Endothelial cell of umbilical vein (primary cell): ENCODE results near the gene MYT1. TPM values are rescaled to one million over a fixed set of nuclear protein-coding genes. Genes with fewer than 3 reads are reported as not detected.

Experiments used
- BruUV-seq: library from RNA; stranded (reverse); fragments of 400-500 nt; replicated peaks from 2 replicates; lab custom pipeline; 2021; lab: Mats Ljungman, UMichigan
- CTCF ChIA-PET: fragments of 300-600, 350-600 bp; sonication (Branson Sonifier 250); formaldehyde crosslinking; loops from one replicate; lab custom pipeline; 2021; ENCODE audit warnings: antibody characterized with exemption, inconsistent platforms; lab: Charles Lee
- POLR2A ChIA-PET: fragments of 300-600, 350-600 bp; sonication (Branson Sonifier 250); formaldehyde crosslinking; loops from one replicate; lab custom pipeline; 2021; ENCODE audit warnings: antibody characterized with exemption, inconsistent platforms; lab: Charles Lee
- DNase-seq: peaks from one replicate; pipeline ENCODE4 v3.0.0-alpha.2; 2011; ENCODE audit warnings: low read depth, low spot score
- FAIRE-seq: peaks from 2 replicates; lab custom pipeline; 2011; peaks lifted over from hg19 to GRCh38; lab: Jason Lieb, UNC
- H2AFZ ChIP-seq: 2 replicates; pipeline ENCODE4 v1.6.0; 2012; ENCODE audit warnings: low read depth, low read length, control low read depth, inconsistent platforms
- H3K27ac ChIP-seq: 2 replicates; pipeline ENCODE4 v1.5.1; 2011; ENCODE audit warnings: low read depth, mild to moderate bottlenecking, control low read depth, low read length, moderate library complexity; ENCODE audit not compliant: insufficient read depth
- H3K27me3 ChIP-seq, 2 experiments: 2 replicates each; pipeline versions ENCODE4 v1.6.0 to v1.6.1; 2011; ENCODE audit warnings: low read length in 2 of 2, mixed read lengths in 1 of 2; ENCODE audit not compliant: control insufficient read depth in 2 of 2, insufficient read depth in 2 of 2
- H3K36me3 ChIP-seq, 2 experiments: 2 replicates in 1 of 2; 3 replicates in 1 of 2; pipeline ENCODE4 v1.5.1; 2011; ENCODE audit warnings: low read length in 2 of 2, mild to moderate bottlenecking in 1 of 2, moderate library complexity in 1 of 2; ENCODE audit not compliant: control insufficient read depth in 2 of 2, insufficient read depth in 2 of 2; ENCODE audit errors: extremely low read depth in 1 of 2
- H3K4me1 ChIP-seq: 3 replicates; pipeline ENCODE4 v1.5.1; 2011; ENCODE audit warnings: mild to moderate bottlenecking, low read length; ENCODE audit not compliant: control insufficient read depth, insufficient read depth; ENCODE audit errors: extremely low read depth
- H3K4me2 ChIP-seq: 2 replicates; pipeline ENCODE4 v1.6.1; 2011; ENCODE audit warnings: low read length, control low read depth, mixed read lengths; ENCODE audit not compliant: insufficient read depth
- H3K4me3 ChIP-seq, 3 experiments: fragments of 200-600 bp in 1 of 3; sonication (generic), shearing (Covaris generic) in 1 of 3; replicated peaks in 1 of 3; 2 replicates each; pipeline ENCODE4 v1.5.1; 2011 to 2016; ENCODE audit warnings: control low read depth in 3 of 3, low read length in 3 of 3, mild to moderate bottlenecking in 2 of 3, inconsistent platforms in 1 of 3, low read depth in 1 of 3, moderate library complexity in 1 of 3; ENCODE audit not compliant: insufficient read depth in 1 of 3
- H3K79me2 ChIP-seq: 2 replicates; pipeline ENCODE4 v1.6.0; 2012; ENCODE audit warnings: low read length, inconsistent platforms; ENCODE audit not compliant: control insufficient read depth, insufficient read depth
- H3K9ac ChIP-seq: replicated peaks from 2 replicates; pipeline ENCODE3; 2011; ENCODE audit warnings: low read length, control low read depth; ENCODE audit not compliant: insufficient read depth; ENCODE audit errors: extremely low read depth
- H3K9me1 ChIP-seq: replicated peaks from 3 replicates; pipeline ENCODE4 v1.6.0; 2011; ENCODE audit warnings: mild to moderate bottlenecking, low read length; ENCODE audit not compliant: control insufficient read depth, insufficient read depth; ENCODE audit errors: extremely low read depth
- H3K9me3 ChIP-seq: replicated peaks from 2 replicates; pipeline ENCODE4 v1.5.1; 2012; ENCODE audit warnings: low read length, inconsistent platforms; ENCODE audit not compliant: control insufficient read depth, insufficient read depth
- H4K20me1 ChIP-seq: replicated peaks from 2 replicates; pipeline ENCODE3; 2011; ENCODE audit warnings: mild to moderate bottlenecking, low read length; ENCODE audit not compliant: control insufficient read depth, insufficient read depth; ENCODE audit errors: extremely low read depth
- CTCF ChIP-seq, 2 donors: IDR thresholded peaks; 1 replicate in 1 of 2; 2 replicates in 1 of 2; pipeline ENCODE4 v1.5.1; 2011; ENCODE audit warnings: low read length in 2 of 2, mild to moderate bottlenecking in 2 of 2, moderate library complexity in 2 of 2, control low read depth in 1 of 2, inconsistent platforms in 1 of 2, low read depth in 1 of 2; ENCODE audit not compliant: insufficient read depth in 1 of 2; ENCODE audit errors: extremely low read depth in 1 of 2
- EZH2 ChIP-seq: IDR thresholded peaks from 2 replicates; pipeline ENCODE4 v1.6.1; 2012; ENCODE audit warnings: borderline replicate concordance, low read depth, mild to moderate bottlenecking, moderate library complexity, low read length, inconsistent platforms; ENCODE audit not compliant: severe bottlenecking
- FOS ChIP-seq: IDR thresholded peaks from 2 replicates; pipeline ENCODE4 v1.6.1; 2011; ENCODE audit warnings: mild to moderate bottlenecking, low read length, moderate library complexity, borderline replicate concordance; ENCODE audit not compliant: insufficient read depth
- GATA2 ChIP-seq: IDR thresholded peaks from 2 replicates; pipeline ENCODE4 v1.7.0; 2011; ENCODE audit warnings: low read depth, mild to moderate bottlenecking, moderate library complexity, mixed read lengths, low read length; ENCODE audit not compliant: insufficient read length, insufficient read depth
- JUN ChIP-seq: IDR thresholded peaks from 2 replicates; pipeline ENCODE4 v1.6.1; 2011; ENCODE audit warnings: borderline replicate concordance, low read depth; ENCODE audit not compliant: insufficient read length, insufficient read depth
- MAX ChIP-seq: IDR thresholded peaks from 2 replicates; pipeline ENCODE4 v1.6.1; 2011; ENCODE audit not compliant: insufficient read depth, insufficient read length
- MYC ChIP-seq: IDR thresholded peaks from one replicate; pipeline ENCODE4 v1.6.1; 2011; ENCODE audit warnings: mild to moderate bottlenecking, low read depth, low read length
- POLR2A ChIP-seq: IDR thresholded peaks from 2 replicates; pipeline ENCODE4 v1.6.1; 2012; ENCODE audit warnings: low read depth, mild to moderate bottlenecking, control low read depth, low read length
- POLR2AphosphoS5 ChIP-seq: IDR thresholded peaks from 2 replicates; pipeline ENCODE4 v1.6.1; 2012; ENCODE audit warnings: low read depth, mild to moderate bottlenecking, control low read depth, low read length, moderate library complexity; ENCODE audit not compliant: insufficient read depth
- dilution Hi-C: fragments of 300-500 bp; cut with MboI; formaldehyde crosslinking; loops from one replicate; pipeline ENCODE4 v1.15.0; 2019; ENCODE audit warnings: low sequenced_read_pairs; ENCODE audit not compliant: extremely low pct_ligation_motif_present
- intact Hi-C: fragments of 100-400 bp; cut with micrococcal nuclease; formaldehyde crosslinking; loops from one replicate; pipeline ENCODE4 v1.10.0; 2022
- polyA plus RNA-seq, 4 experiments: library from polyadenylated mRNA; depleted of rRNA in 3 of 4; stranded (reverse) in 3 of 4; unstranded in 1 of 4; fragments of >200 nt; gene quantifications; 2 replicates each; pipeline versions ENCODE4 v1.2.1 to v1.2.3, GENCODE V29; 2011 to 2012; ENCODE audit warnings: missing spikeins in 1 of 4
- total RNA-seq: library from RNA; stranded (reverse); gene quantifications from 2 replicates; pipeline ENCODE4 v1.2.3, GENCODE V29; 2021

MYT1 gene
- total and polyA plus RNA-seq, 2 donors (not counting 3 experiments of a cell fraction or from before 2014, with no cell fraction given) = not detected

- ChIA-PET CTCF (no interaction called here), POLR2A (no interaction called here)
- Histone ChIP-seq H3K79me2 (no peaks in the 10 kb centered on the region), H3K27ac (no peak overlapping the region), H3K4me1 (no peaks in the 10 kb centered on the region), H3K9ac (no peak overlapping the region), H3K9me1 (no peaks in the 10 kb centered on the region), H3K9me3 (no peaks in the 10 kb centered on the region), H2AFZ (no peak overlapping the region), H3K27me3 (no peaks in the 10 kb centered on the region), H3K36me3 (no peaks in the 10 kb centered on the region), H3K4me2 (no peak overlapping the region), H4K20me1 (no peaks in the 10 kb centered on the region), H3K4me3 (no peak overlapping the region)
- dilution Hi-C loops = no loop called here
- BruUV-seq = no TSS peak
- TF ChIP-seq MYC = no peak
- TF ChIP-seq GATA2 = no peak
- TF ChIP-seq EZH2 = no peak
- no peak for TF ChIP-seq MAX
- TF ChIP-seq JUN = no peak
- no peak for TF ChIP-seq CTCF (IDR thresholded peaks at IDR 0.05; ENCODE audit: extremely low read depth in 1 of 2, insufficient read depth in 1 of 2, low read depth in 1 of 2, low read length in 2 of 2)
- no peak for TF ChIP-seq POLR2AphosphoS5
- no peak for TF ChIP-seq FOS
- TF ChIP-seq POLR2A = no peak
- intact Hi-C loops = no loop called here
- FAIRE-seq (no peak), DNase-seq (no peak)
Measured at GRCh38 chr20:64183313-64183712, 19.1 kb downstream of the MYT1 start.
